Measurements from ENCODE around the gene CDH18.

DNA sequence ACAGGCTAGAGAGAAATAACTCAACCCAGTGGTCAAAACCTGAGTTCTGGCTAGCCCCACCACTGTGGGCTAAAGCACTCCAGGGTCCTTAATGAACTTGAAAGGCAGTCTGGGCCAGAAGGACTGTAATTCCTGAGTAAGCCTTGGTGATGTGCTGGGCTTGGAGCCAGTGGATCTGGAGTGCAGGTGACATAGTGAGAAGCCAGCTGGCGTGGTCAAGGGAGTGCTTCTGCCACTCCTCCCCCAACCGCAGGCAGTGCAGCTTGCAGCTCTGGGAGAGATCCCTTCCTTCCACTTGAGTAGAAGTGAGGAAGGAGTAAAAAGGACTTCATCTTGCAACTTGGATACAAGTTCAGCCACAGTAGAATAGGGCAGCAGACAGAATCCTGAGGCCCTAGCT is 424.0 kb downstream of the CDH18 start:
- TF ChIP-seq, protein P1, sequence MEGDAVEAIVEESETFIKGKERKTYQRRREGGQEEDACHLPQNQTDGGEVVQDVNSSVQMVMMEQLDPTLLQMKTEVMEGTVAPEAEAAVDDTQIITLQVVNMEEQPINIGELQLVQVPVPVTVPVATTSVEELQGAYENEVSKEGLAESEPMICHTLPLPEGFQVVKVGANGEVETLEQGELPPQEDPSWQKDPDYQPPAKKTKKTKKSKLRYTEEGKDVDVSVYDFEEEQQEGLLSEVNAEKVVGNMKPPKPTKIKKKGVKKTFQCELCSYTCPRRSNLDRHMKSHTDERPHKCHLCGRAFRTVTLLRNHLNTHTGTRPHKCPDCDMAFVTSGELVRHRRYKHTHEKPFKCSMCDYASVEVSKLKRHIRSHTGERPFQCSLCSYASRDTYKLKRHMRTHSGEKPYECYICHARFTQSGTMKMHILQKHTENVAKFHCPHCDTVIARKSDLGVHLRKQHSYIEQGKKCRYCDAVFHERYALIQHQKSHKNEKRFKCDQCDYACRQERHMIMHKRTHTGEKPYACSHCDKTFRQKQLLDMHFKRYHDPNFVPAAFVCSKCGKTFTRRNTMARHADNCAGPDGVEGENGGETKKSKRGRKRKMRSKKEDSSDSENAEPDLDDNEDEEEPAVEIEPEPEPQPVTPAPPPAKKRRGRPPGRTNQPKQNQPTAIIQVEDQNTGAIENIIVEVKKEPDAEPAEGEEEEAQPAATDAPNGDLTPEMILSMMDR (IDR thresholded peaks at IDR 0.05): no peak
- no peak for TF ChIP-seq POLR2A (IDR thresholded peaks at IDR 0.05)
